ENCODE measurements around the gene SIX4. TPM values are rescaled to one million over a fixed set of nuclear protein-coding genes. Genes with fewer than 3 reads are reported as not detected.

The SIX4 gene
- total and polyA plus RNA-seq, 12 donors: 0.16 to 1.5 (median 0.76) TPM

DNA sequence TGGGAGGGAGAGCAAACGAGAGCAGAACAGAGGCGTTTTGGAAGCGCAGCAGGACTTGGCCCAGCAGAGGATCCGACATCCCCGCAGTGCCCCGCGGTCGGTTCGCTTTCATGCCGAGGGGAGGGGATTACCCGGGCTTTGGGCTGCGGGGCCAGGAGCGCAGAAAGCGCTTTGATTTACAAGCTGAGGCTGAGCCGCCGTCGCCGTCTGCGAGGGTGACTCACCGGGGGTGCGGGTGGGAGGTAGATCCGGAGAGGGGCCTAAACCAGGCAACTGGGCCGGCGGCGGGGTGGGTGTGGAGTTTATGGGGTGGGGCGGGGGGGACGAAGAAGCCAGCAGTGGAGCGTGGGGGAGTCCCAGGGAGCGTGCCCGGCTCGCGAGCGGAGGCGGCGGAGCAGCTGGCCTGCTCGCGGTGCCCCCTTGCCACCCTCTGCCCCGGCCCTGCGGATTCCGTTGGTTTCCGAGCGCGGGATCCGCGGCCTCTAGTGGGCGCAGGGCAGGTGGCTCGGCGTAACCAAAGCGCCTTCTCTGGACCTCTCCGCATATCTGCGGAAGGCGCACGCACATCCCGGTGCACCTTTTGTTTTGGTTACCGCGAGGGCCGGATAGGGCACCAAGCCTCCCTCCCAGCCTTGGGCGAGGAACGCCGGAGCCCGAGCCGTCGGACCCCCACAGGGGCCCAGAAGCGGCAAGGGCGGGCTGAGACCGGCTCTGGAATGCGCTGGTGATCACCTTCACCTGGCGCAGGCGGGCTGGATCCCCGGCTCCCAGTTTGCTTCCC lies 2.6 kb downstream of the SIX4 start:
- 7% methylated on average over 65 to 70 of the region's 70 CpGs for WGBS, 2 donors
- H3K27ac ChIP-seq: no peak overlapping the region
- TF ChIP-seq, protein P1, sequence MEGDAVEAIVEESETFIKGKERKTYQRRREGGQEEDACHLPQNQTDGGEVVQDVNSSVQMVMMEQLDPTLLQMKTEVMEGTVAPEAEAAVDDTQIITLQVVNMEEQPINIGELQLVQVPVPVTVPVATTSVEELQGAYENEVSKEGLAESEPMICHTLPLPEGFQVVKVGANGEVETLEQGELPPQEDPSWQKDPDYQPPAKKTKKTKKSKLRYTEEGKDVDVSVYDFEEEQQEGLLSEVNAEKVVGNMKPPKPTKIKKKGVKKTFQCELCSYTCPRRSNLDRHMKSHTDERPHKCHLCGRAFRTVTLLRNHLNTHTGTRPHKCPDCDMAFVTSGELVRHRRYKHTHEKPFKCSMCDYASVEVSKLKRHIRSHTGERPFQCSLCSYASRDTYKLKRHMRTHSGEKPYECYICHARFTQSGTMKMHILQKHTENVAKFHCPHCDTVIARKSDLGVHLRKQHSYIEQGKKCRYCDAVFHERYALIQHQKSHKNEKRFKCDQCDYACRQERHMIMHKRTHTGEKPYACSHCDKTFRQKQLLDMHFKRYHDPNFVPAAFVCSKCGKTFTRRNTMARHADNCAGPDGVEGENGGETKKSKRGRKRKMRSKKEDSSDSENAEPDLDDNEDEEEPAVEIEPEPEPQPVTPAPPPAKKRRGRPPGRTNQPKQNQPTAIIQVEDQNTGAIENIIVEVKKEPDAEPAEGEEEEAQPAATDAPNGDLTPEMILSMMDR (IDR thresholded peaks at IDR 0.05): peak in 5 of 9 donors; percentile 18 to 46 (median 43)
- peak overlapping the region in 9 of 10 donors; percentile 59 to 80 (median 74) for H3K4me3 ChIP-seq
- peaks cover 0 to 34% (median 19%) of the 10 kb centered on the region in 9 donors for H3K4me1 ChIP-seq
- intact Hi-C loops (cut with DNase I): loop anchor here in 3 of 10 donors (5.0 to 10.0 kb wide), 4 partner anchors 64 to 303 kb away; partner anchors contain the start of genes SLC38A6 (in 2 of the 3) and TRMT5 (in 2 of the 3)
- DNase-seq (peak; percentile 6 to 37), ATAC-seq (peak; percentile 35 to 64 (median 54))
- H3K9me3 ChIP-seq: no peaks in the 10 kb centered on the region
- no peaks in the 10 kb centered on the region for H3K36me3 ChIP-seq
- H3K27me3 ChIP-seq: peaks cover 0 to 96% (median 46%) of the 10 kb centered on the region in 7 donors

DNA sequence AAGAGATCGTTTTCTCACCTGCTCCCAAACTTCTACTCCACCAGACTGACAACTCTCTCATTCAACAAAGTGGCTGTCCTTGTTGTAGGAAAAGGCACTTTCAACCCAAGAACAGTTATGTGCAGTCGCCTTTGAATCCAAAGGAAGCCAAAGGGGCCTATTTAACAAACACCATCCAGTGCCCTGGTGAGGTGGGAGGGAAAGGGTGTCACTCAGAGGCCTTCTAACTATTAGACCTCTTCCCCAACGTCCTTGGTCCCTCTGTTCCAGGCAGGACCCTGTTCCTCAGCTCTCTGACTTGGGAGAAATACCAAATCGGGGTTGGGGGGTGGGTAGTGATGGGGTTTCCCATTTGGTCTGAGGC lies 3.2 kb downstream of the SIX4 start:
- no peak for DNase-seq
- TF ChIP-seq, protein P1 (IDR thresholded peaks at IDR 0.05): no peak
- H3K27me3 ChIP-seq: peaks cover 0 to 91% (median 40%) of the 10 kb centered on the region in 7 donors
- peak overlapping the region in 5 of 10 donors; percentile 59 to 75 (median 74) for H3K4me3 ChIP-seq
- peaks cover 0 to 34% (median 19%) of the 10 kb centered on the region in 9 donors for H3K4me1 ChIP-seq
- ATAC-seq: no peak
- no peaks in the 10 kb centered on the region for H3K9me3 ChIP-seq
- H3K27ac ChIP-seq: no peak overlapping the region
- WGBS, 2 donors: 54 to 65% methylated on average over 4 of the region's 4 CpGs
- no peaks in the 10 kb centered on the region for H3K36me3 ChIP-seq
- intact Hi-C loops (cut with DNase I): loop anchor here in 3 of 10 donors (5.0 to 10.0 kb wide), 4 partner anchors 64 to 304 kb away; partner anchors contain the start of genes SLC38A6 (in 2 of the 3) and TRMT5 (in 2 of the 3)

DNA sequence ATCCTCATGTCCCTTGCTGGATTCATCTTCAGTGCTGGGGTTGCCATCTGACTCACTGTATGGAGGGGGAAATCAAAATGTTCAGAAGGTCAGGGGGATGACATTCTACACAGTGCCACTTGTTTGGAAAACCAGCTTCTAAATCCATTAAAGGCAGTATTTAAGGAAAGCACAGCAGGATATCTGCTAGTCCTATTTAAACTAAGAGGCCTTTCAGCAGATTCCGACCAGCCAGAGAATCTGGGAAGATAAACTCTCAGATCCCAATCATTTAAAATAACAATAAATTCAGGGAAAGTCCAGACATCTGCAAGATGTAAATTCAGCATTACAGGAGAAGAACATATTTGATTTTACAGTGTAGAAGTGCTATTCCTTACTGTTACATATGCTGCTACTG lies 3.8 kb downstream of the SIX4 start:
- no peak overlapping the region for H3K27ac ChIP-seq
- intact Hi-C loops (cut with DNase I): loop anchor here in 3 of 10 donors (5.0 to 10.0 kb wide), 4 partner anchors 63 to 304 kb away; partner anchors contain the start of genes SLC38A6 (in 2 of the 3) and TRMT5 (in 2 of the 3)
- 82 to 92% methylated on average over 1 of the region's 1 CpG for WGBS, 2 donors

DNA sequence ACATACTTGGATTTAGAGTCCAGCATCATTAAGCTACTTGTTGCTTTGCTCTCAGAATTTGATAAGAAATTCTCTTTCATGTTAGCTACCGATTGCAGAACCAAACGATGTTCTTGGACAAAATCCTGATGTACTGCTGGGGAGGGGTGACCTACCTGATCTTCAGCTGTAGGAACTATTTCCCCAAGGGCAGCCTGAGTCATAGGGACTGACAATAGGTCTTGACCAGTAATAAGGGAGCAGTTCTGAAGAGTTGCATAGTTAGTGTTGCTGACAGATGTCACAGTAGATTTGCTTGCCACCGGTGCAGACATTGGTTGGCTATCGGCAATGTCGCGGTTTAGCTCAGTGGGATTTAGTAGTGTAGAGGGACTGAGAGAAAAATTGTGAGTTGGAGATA lies 10.6 kb downstream of the SIX4 start:
- no peaks in the 10 kb centered on the region for H3K36me3 ChIP-seq
- intact Hi-C loops (cut with DNase I): no loop called here
- H3K4me3 ChIP-seq: no peak overlapping the region
- peaks cover 0 to 52% (median 0%) of the 10 kb centered on the region in 7 donors for H3K27me3 ChIP-seq
- no peaks in the 10 kb centered on the region for H3K4me1 ChIP-seq
- no peak overlapping the region for H3K27ac ChIP-seq
- no peak for ATAC-seq
- TF ChIP-seq, protein P1 (IDR thresholded peaks at IDR 0.05): no peak
- no peak for DNase-seq
- no peaks in the 10 kb centered on the region for H3K9me3 ChIP-seq
- 85 to 91% methylated on average over 6 of the region's 6 CpGs for WGBS, 2 donors

More for the DNA sequence above, 3.8 kb downstream of the SIX4 start:
- Histone ChIP-seq H3K36me3 (no peaks in the 10 kb centered on the region), H3K27me3 (peaks cover 0 to 85% (median 35%) of the 10 kb centered on the region in 7 donors), H3K4me3 (no peak overlapping the region), H3K9me3 (no peaks in the 10 kb centered on the region), H3K4me1 (peaks cover 0 to 34% (median 19%) of the 10 kb centered on the region in 9 donors)
- ATAC-seq (no peak), DNase-seq (no peak)
- TF ChIP-seq, protein P1 (IDR thresholded peaks at IDR 0.05): no peak

Data from heart right ventricle (tissue), 16 donors.